ENCODE data around the gene SLC4A11. TPM values are rescaled to one million over a fixed set of nuclear protein-coding genes. Genes with fewer than 3 reads are reported as not detected.

The SLC4A11 gene
- total and polyA plus RNA-seq, 10 of the 15 experiments (the other 5 are each of a cell fraction or from before 2014, with no cell fraction given), result 0.07 to 2.3 (median 1.1) TPM

- DNase-seq (ENCODE audit: low read depth, low spot score) (no peak), ATAC-seq (no peak), FAIRE-seq (no peak)
- Histone ChIP-seq H3K4me1 (ENCODE audit: control insufficient read depth, insufficient read depth, low read length) (no peaks in the 10 kb centered on the region; the same call in none of the 2 replicates), H3K36me3 (ENCODE audit: control insufficient read depth in 2 of 2, insufficient read depth in 2 of 2, low read length in 1 of 2) (no peaks in the 10 kb centered on the region), H3K27ac (ENCODE audit: control insufficient read depth, insufficient read depth) (no peak overlapping the region), H3K9ac (ENCODE audit: control insufficient read depth, insufficient read depth, low read length) (no peak overlapping the region), H3K79me2 (ENCODE audit: control insufficient read depth, insufficient read depth, low read length) (no peaks in the 10 kb centered on the region), H3K4me2 (ENCODE audit: control insufficient read depth, insufficient read depth) (no peak overlapping the region), H2AFZ (ENCODE audit: control insufficient read depth, low read depth, low read length) (no peak overlapping the region), H4K20me1 (ENCODE audit: control insufficient read depth, insufficient read depth) (no peaks in the 10 kb centered on the region), H3K27me3 (replicated peaks in 1 of 2; ENCODE audit: control insufficient read depth in 2 of 2, insufficient read depth in 2 of 2, low read length in 1 of 2) (peaks cover 7 to 15% of the 10 kb centered on the region in 2 experiments), H3K4me3 (no peak overlapping the region), H3K9me3 (replicated peaks; ENCODE audit: control insufficient read depth, insufficient read depth, low read length) (no peaks in the 10 kb centered on the region)
- ChIA-PET POLR2A (no interaction called here), SMC1A (ENCODE audit: uncharacterized antibody, unreplicated experiment) (no interaction called here), CTCF (no interaction called here), RAD21 (ENCODE audit: unreplicated experiment) (no interaction called here)
- BruUV-seq (replicated peaks), result no TSS peak
- no peak for TF ChIP-seq HDAC2 (IDR thresholded peaks at IDR 0.05)
- in situ Hi-C loops (cut with MboI) (no loop called here), intact Hi-C loops (cut with micrococcal nuclease; ENCODE audit: unreplicated experiment) (no loop called here)
- 3% methylated on average over 2 of the region's 2 CpGs for WGBS (ENCODE audit: insufficient coverage, insufficient replicate concordance, low lambda C conversion rate, missing lambda C conversion rate)
Measured at GRCh38 chr20:3245156-3245555, 6.2 kb upstream of the SLC4A11 start.

GRCh38 chr20:3244613-3245012, 5.6 kb upstream of the SLC4A11 start:
- no peak overlapping the region for H3K4me3 ChIP-seq
- TF ChIP-seq MYB (IDR thresholded peaks at IDR 0.05; ENCODE audit: borderline replicate concordance, low read depth, low read length), result no peak
- TF ChIP-seq CBFB (IDR thresholded peaks at IDR 0.05; ENCODE audit: low read depth), result no peak
- no peak for TF ChIP-seq CUX1 (IDR thresholded peaks at IDR 0.05; ENCODE audit: insufficient replicate concordance, low read depth, low read length)
- TF ChIP-seq SIN3A (IDR thresholded peaks at IDR 0.05; ENCODE audit: low read depth, low read length), result no peak
- no peak for TF ChIP-seq BRCA1 (IDR thresholded peaks at IDR 0.05; ENCODE audit: low read depth, low read length)
- no peak for TF ChIP-seq CBX3 (IDR thresholded peaks at IDR 0.05; ENCODE audit: borderline replicate concordance, low read depth)
- TF ChIP-seq PKNOX1 (IDR thresholded peaks at IDR 0.05), result no peak
- no peak for TF ChIP-seq NKRF (conservative IDR thresholded peaks at IDR 0.05)
- ATAC-seq (no peak), DNase-seq (ENCODE audit: low read depth, low spot score) (no peak), FAIRE-seq (no peak)
- no peak overlapping the region for H3K9ac ChIP-seq (ENCODE audit: control insufficient read depth, insufficient read depth, low read length)
- no peaks in the 10 kb centered on the region for H3K36me3 ChIP-seq (ENCODE audit: control insufficient read depth in 2 of 2, insufficient read depth in 2 of 2, low read length in 1 of 2)
- no peaks in the 10 kb centered on the region for H3K9me3 ChIP-seq (replicated peaks; ENCODE audit: control insufficient read depth, insufficient read depth, low read length)
- POLR2A ChIA-PET, result no interaction called here
- no TSS peak for BruUV-seq (replicated peaks)
- H4K20me1 ChIP-seq (ENCODE audit: control insufficient read depth, insufficient read depth), result no peaks in the 10 kb centered on the region
- peaks cover 9 to 20% of the 10 kb centered on the region in 2 experiments for H3K27me3 ChIP-seq (replicated peaks in 1 of 2; ENCODE audit: control insufficient read depth in 2 of 2, insufficient read depth in 2 of 2, low read length in 1 of 2)
- RAD21 ChIA-PET (ENCODE audit: unreplicated experiment), result no interaction called here
- H2AFZ ChIP-seq (ENCODE audit: control insufficient read depth, low read depth, low read length), result no peak overlapping the region
- intact Hi-C loops (cut with micrococcal nuclease; ENCODE audit: unreplicated experiment), result no loop called here
- CTCF ChIA-PET, result interaction anchor here (0.8 kb wide), 1 partner anchor 188 kb away, joined by 3 read pairs; no protein-coding TSS in a partner anchor
- in situ Hi-C loops (cut with MboI), result no loop called here
- SMC1A ChIA-PET (ENCODE audit: uncharacterized antibody, unreplicated experiment), result no interaction called here
- no peaks in the 10 kb centered on the region for H3K79me2 ChIP-seq (ENCODE audit: control insufficient read depth, insufficient read depth, low read length)
- peaks cover 3% of the 10 kb centered on the region for H3K4me1 ChIP-seq (ENCODE audit: control insufficient read depth, insufficient read depth, low read length)
- no peak overlapping the region for H3K4me2 ChIP-seq (ENCODE audit: control insufficient read depth, insufficient read depth)
- 0% methylated on average over 1 of the region's 1 CpG for WGBS (ENCODE audit: insufficient coverage, insufficient replicate concordance, low lambda C conversion rate, missing lambda C conversion rate)
- H3K27ac ChIP-seq (ENCODE audit: control insufficient read depth, insufficient read depth), result no peak overlapping the region

All from GM12878 (cell line).